ENCODE measurements around the gene ROR1. TPM values are rescaled to one million over a fixed set of nuclear protein-coding genes. Genes with fewer than 3 reads are reported as not detected.

The ROR1 gene
- total and polyA plus RNA-seq, 2 of the 4 experiments (the other 2 are of a cell fraction), result 4.4 to 10.0 TPM

DNA sequence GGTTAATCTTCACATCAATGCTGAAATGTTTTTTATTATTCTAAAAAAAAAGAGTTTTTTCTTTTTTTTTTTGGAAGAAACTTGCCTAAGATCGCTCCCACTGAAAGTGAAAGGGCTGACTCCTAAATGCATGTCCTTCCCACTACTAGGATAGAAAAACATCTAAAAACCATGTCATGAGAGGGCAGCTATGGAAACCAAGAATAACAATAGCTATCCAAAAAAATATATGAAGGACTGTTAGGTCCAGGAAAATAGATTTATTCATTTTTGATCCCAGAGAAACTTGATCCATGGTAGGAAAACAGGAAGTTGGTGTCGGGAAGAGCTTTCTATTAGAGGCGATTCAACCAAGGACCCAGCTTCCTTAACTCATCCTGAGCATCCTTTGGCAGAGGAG lies 23.1 kb upstream of the ROR1 start:
- in situ Hi-C loops (cut with MboI; ENCODE audit: low sequenced_read_pairs), result no loop called here
- no peak overlapping the region for H3K9ac ChIP-seq (ENCODE audit: low read depth, low read length)
- ChIA-PET CTCF (no interaction called here), POLR2A (ENCODE audit: unreplicated experiment) (no interaction called here)
- H2AK9ac ChIP-seq (replicated peaks; ENCODE audit: low read depth, low read length, poor library complexity), result peak overlapping the region; percentile 35
- H3K56ac ChIP-seq (ENCODE audit: extremely low read depth, insufficient read depth, low read length), result no peak overlapping the region
- no peak overlapping the region for H3K4ac ChIP-seq (ENCODE audit: low read depth, low read length)
- no peak overlapping the region for H2AK5ac ChIP-seq (ENCODE audit: low read depth, low read length)
- H3K18ac ChIP-seq (ENCODE audit: low read depth, low read length), result no peak overlapping the region
- H3K36me3 ChIP-seq (ENCODE audit: control insufficient read depth, insufficient read depth, low read length), result no peaks in the 10 kb centered on the region
- dilution Hi-C loops (cut with HindIII; ENCODE audit: low sequenced_read_pairs, unreplicated experiment), result no loop called here
- H3K27me3 ChIP-seq (ENCODE audit: control insufficient read depth, insufficient read depth, low read length), result peaks cover 6% of the 10 kb centered on the region; the same call in 1 of the 2 replicates
- BruUV-seq (replicated peaks), result no TSS peak
- no peak overlapping the region for H2BK20ac ChIP-seq (ENCODE audit: low read depth, low read length)
- 100% methylated on average over 2 of the region's 3 CpGs; no CpG with 5 or more reads in 1 of the 2 experiments for WGBS, 2 experiments (ENCODE audit: extremely low coverage in 2 of 2, insufficient read length in 1 of 2)
- no peak overlapping the region for H3K4me3 ChIP-seq (ENCODE audit: insufficient read depth, low read depth, low read length)
- H3K14ac ChIP-seq (replicated peaks; ENCODE audit: low read depth, low read length), result no peak overlapping the region
- H3K9me3 ChIP-seq (ENCODE audit: control insufficient read depth, insufficient read depth, low read length), result no peaks in the 10 kb centered on the region
- H3K9me1 ChIP-seq (ENCODE audit: insufficient read depth, low read length), result peaks cover 8% of the 10 kb centered on the region; the same call in 1 of the 2 replicates
- peaks cover 6% of the 10 kb centered on the region; the same call in 1 of the 2 replicates for H3K4me1 ChIP-seq (ENCODE audit: control insufficient read depth, insufficient read depth, low read length)
- no peak overlapping the region for H2AFZ ChIP-seq (replicated peaks; ENCODE audit: low read length, poor library complexity)
- H4K91ac ChIP-seq (ENCODE audit: insufficient read depth, low read depth, low read length), result no peak overlapping the region
- no peak for TF ChIP-seq SMC3 (IDR thresholded peaks at IDR 0.05; ENCODE audit: low read depth, low read length)
- no peak for TF ChIP-seq FOS (IDR thresholded peaks at IDR 0.05; ENCODE audit: low read depth, low read length)
- TF ChIP-seq RAD21 (IDR thresholded peaks at IDR 0.05; ENCODE audit: low read length), result no peak
- no peak for TF ChIP-seq USF2 (IDR thresholded peaks at IDR 0.05; ENCODE audit: low read depth, low read length)
- TF ChIP-seq NFE2L2 (IDR thresholded peaks at IDR 0.05; ENCODE audit: low read depth, low read length), result no peak
- TF ChIP-seq MXI1 (IDR thresholded peaks at IDR 0.05; ENCODE audit: borderline replicate concordance, low read depth, low read length), result no peak
- TF ChIP-seq RFX5 (IDR thresholded peaks at IDR 0.05; ENCODE audit: low read depth, low read length), result no peak
- TF ChIP-seq RCOR1 (IDR thresholded peaks at IDR 0.05; ENCODE audit: insufficient replicate concordance, low read length), result no peak
- TF ChIP-seq CEBPB (IDR thresholded peaks at IDR 0.05; ENCODE audit: low read depth, low read length), result no peak
- no peak for TF ChIP-seq CHD1 (IDR thresholded peaks at IDR 0.05; ENCODE audit: low read depth, low read length)
- no peak for TF ChIP-seq ELK1 (IDR thresholded peaks at IDR 0.05; ENCODE audit: borderline replicate concordance, low read depth, low read length)
- no peak for TF ChIP-seq MAFK (IDR thresholded peaks at IDR 0.05; ENCODE audit: low read depth, low read length)
- no peak for TF ChIP-seq MAZ (IDR thresholded peaks at IDR 0.05; ENCODE audit: borderline replicate concordance, low read depth, low read length)
- TF ChIP-seq POLR2A (IDR thresholded peaks at IDR 0.05; ENCODE audit: low read depth, low read length), result no peak
- TF ChIP-seq, protein P1, sequence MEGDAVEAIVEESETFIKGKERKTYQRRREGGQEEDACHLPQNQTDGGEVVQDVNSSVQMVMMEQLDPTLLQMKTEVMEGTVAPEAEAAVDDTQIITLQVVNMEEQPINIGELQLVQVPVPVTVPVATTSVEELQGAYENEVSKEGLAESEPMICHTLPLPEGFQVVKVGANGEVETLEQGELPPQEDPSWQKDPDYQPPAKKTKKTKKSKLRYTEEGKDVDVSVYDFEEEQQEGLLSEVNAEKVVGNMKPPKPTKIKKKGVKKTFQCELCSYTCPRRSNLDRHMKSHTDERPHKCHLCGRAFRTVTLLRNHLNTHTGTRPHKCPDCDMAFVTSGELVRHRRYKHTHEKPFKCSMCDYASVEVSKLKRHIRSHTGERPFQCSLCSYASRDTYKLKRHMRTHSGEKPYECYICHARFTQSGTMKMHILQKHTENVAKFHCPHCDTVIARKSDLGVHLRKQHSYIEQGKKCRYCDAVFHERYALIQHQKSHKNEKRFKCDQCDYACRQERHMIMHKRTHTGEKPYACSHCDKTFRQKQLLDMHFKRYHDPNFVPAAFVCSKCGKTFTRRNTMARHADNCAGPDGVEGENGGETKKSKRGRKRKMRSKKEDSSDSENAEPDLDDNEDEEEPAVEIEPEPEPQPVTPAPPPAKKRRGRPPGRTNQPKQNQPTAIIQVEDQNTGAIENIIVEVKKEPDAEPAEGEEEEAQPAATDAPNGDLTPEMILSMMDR (conservative IDR thresholded peaks at IDR 0.05; ENCODE audit: low read depth, low read length), result no peak
- no peak for TF ChIP-seq BHLHE40 (IDR thresholded peaks at IDR 0.05; ENCODE audit: low read depth, low read length)
- intact Hi-C loops (cut with micrococcal nuclease), result no loop called here
- no peak overlapping the region for H3K23ac ChIP-seq (ENCODE audit: low read depth, low read length)
- no peak overlapping the region for H3K27ac ChIP-seq (ENCODE audit: insufficient read depth, low read length)
- H2BK5ac ChIP-seq (ENCODE audit: low read depth, low read length, poor library complexity, severe bottlenecking), result no peak overlapping the region
- H2BK120ac ChIP-seq (ENCODE audit: low read depth, low read length), result no peak overlapping the region
- H3K79me1 ChIP-seq (ENCODE audit: low read depth in 1 of 2, low read length in 2 of 2), result no peaks in the 10 kb centered on the region
- no peak overlapping the region for H2BK15ac ChIP-seq (ENCODE audit: low read depth, low read length)
- no peak overlapping the region for H4K5ac ChIP-seq (ENCODE audit: low read depth, low read length)
- DNase-seq, result no peak
- H4K8ac ChIP-seq (ENCODE audit: low read depth in 2 of 2, low read length in 2 of 2), result no peak overlapping the region
- H3K4me2 ChIP-seq (ENCODE audit: low read depth, low read length), result no peak overlapping the region
- no peak for ATAC-seq (ENCODE audit: low read depth)
- no peaks in the 10 kb centered on the region for H4K20me1 ChIP-seq (ENCODE audit: insufficient read depth, low read length)
